WTC11 (cell line): ENCODE results near the gene MRPL22.

ENCODE experiments used
- CREB1 ChIP-seq: sonication (generic); formaldehyde crosslinking; IDR thresholded peaks from 2 replicates; pipeline ENCODE4 v1.8.0; 2023; ENCODE audit warnings: mild to moderate bottlenecking, missing genetic modification reagents
- CTCF ChIP-seq: fragments of 200-600 bp; IDR thresholded peaks from 2 replicates; pipeline ENCODE4 v1.8.0; 2022; ENCODE audit warnings: antibody characterized with exemption

- TF ChIP-seq CREB1 (CRISPR knock-in tag) (no peak), CTCF (no peak)
Measured at GRCh38 chr5:154940375-154940771, 500 bp upstream of the MRPL22 start.
